Adrenal gland (tissue), 12 donors: ENCODE data around the gene MPL. TPM values are rescaled to one million over a fixed set of nuclear protein-coding genes. Genes with fewer than 3 reads are reported as not detected.

Experiments used
- DNase-seq, 7 donors: peaks; one replicate each; pipeline ENCODE4 v3.0.0-alpha.2; 2019 to 2020
- H3K27ac ChIP-seq, 5 donors: fragments of 200-600 bp; sonication (generic) in 4 of 5; 1 replicate in 3 of 5; 2 replicates in 2 of 5; pipeline versions ENCODE4 v1.5.1 to v1.8.0; 2016 to 2020; ENCODE audit warnings: mild to moderate bottlenecking in 1 of 5
- H3K27me3 ChIP-seq: fragments of 200-600 bp; 2 replicates; pipeline ENCODE4 v1.8.0; 2021
- H3K36me3 ChIP-seq, 2 donors: fragments of 200-600 bp; replicated peaks in 1 of 2; 1 replicate in 1 of 2; 2 replicates in 1 of 2; pipeline versions ENCODE4 v1.5.1 to v1.8.0; 2018 to 2022
- H3K4me1 ChIP-seq, 2 donors: fragments of 200-600 bp; replicated peaks in 1 of 2; 1 replicate in 1 of 2; 2 replicates in 1 of 2; pipeline versions ENCODE4 v1.5.1 to v1.8.0; 2018 to 2021
- H3K4me3 ChIP-seq, 4 donors: fragments of 200-600 bp; sonication (generic) in 3 of 4; one replicate each; pipeline ENCODE4 v1.5.1; 2016 to 2018
- H3K9me3 ChIP-seq, 3 donors: fragments of 200-600 bp; sonication (generic) in 1 of 3; replicated peaks in 1 of 3; 1 replicate in 2 of 3; 2 replicates in 1 of 3; pipeline versions ENCODE4 v1.5.1 to v1.8.0; 2016 to 2021
- CTCF ChIP-seq, 6 experiments: fragments of 450-650 bp in 4 of 6; fragments of 200-600 bp in 2 of 6; sonication (generic) in 1 of 6; IDR thresholded peaks; 1 replicate in 5 of 6; 2 replicates in 1 of 6; pipeline versions ENCODE4 v1.5.1 to v1.8.0; 2016 to 2021; ENCODE audit warnings: antibody characterized with exemption in 6 of 6, mild to moderate bottlenecking in 2 of 6, moderate library complexity in 1 of 6
- POLR2A ChIP-seq, 2 donors: fragments of 450-650 bp; IDR thresholded peaks; one replicate each; pipeline ENCODE4 v1.6.1; 2017; ENCODE audit warnings: antibody characterized with exemption in 2 of 2, mild to moderate bottlenecking in 2 of 2, moderate library complexity in 1 of 2
- WGBS, 4 donors: extraction: QIAGEN DNeasy Blood & Tissue Kit in 2 of 4; methylation state at CpG; one replicate each; pipeline versions ENCODE4 v1.1.5 to v1.1.7; 2013 to 2017; 5-methylcytosine and 5-hydroxymethylcytosine counted together
- intact Hi-C, 2 donors: fragments of 100-400 bp; cut with DNase I; formaldehyde crosslinking; loops; one replicate each; pipeline versions ENCODE4 v1.14.1 to v1.15.0; 2022 to 2023
- polyA plus RNA-seq, 3 donors: library from polyadenylated mRNA; stranded (reverse); fragments of 200-250 nt in 2 of 3; fragments of 350-450 nt in 1 of 3; fragmentation: Illumina TruSeq in 1 of 3; extraction: RNeasy Lipid Tissue Mini Kit (QIAGEN cat#74804) in 1 of 3; gene quantifications; one replicate each; pipeline ENCODE4 v1.2.3, GENCODE V29; 2013 to 2014
- total RNA-seq, 9 donors: library from RNA; depleted of rRNA in 4 of 9; stranded (reverse); fragments of >200 nt in 4 of 9; fragments of 120-200 nt in 1 of 9; fragmentation: NEBNext Ultra II Directional in 1 of 9; extraction: Animal tissue kit (Norgen Biotek cat#: 25700) in 1 of 9; gene quantifications; one replicate each; pipeline versions ENCODE4 v1.1.0 to v1.2.4, GENCODE V29; 2013 to 2023
- donor health status: healthy with polysubstance abuse.
- donor health status: Bipolar disorder and iron deficiency.
- donor health status: DM: yes; HTN: yes; CAD: no.
- donor health status: DM: no; HTN: no; CAD: no.
- donor health status: DM: no; HTN: no; CAD: no.
- donor health status: DM: yes; HTN: yes; CAD: no.

The MPL gene
- total and polyA plus RNA-seq, 12 donors: 0.11 to 0.61 (median 0.31) TPM; not detected in 6

GRCh38 chr1:43307458-43308158 lies 30.0 kb upstream of the MPL start:
- intact Hi-C loops: no loop called here
- DNase-seq: peak in 1 of 7 donors; percentile 12

GRCh38 chr1:43308635-43309404 lies 28.8 kb upstream of the MPL start:
- TF ChIP-seq POLR2A (IDR thresholded peaks at IDR 0.05): no peak
- no peak for TF ChIP-seq CTCF (IDR thresholded peaks at IDR 0.05)
- intact Hi-C loops: no loop called here
- no peak overlapping the region for H3K27ac ChIP-seq
- no peak overlapping the region for H3K4me3 ChIP-seq
- H3K27me3 ChIP-seq: no peaks in the 10 kb centered on the region
- no peaks in the 10 kb centered on the region for H3K9me3 ChIP-seq
- H3K4me1 ChIP-seq: no peaks in the 10 kb centered on the region
- 94 to 95% (median 95%) methylated on average over 13 to 20 of the region's 20 CpGs for WGBS, 4 donors
- no peaks in the 10 kb centered on the region for H3K36me3 ChIP-seq
- DNase-seq: peak in 1 of 7 donors; percentile 7

More at GRCh38 chr1:43307458-43308158, 30.0 kb upstream of the MPL start:
- Histone ChIP-seq H3K36me3 (no peaks in the 10 kb centered on the region), H3K4me1 (no peaks in the 10 kb centered on the region), H3K4me3 (no peak overlapping the region), H3K9me3 (no peaks in the 10 kb centered on the region), H3K27me3 (no peaks in the 10 kb centered on the region), H3K27ac (no peak overlapping the region)
- TF ChIP-seq CTCF (IDR thresholded peaks at IDR 0.05): no peak
- no peak for TF ChIP-seq POLR2A (IDR thresholded peaks at IDR 0.05)
- 86 to 94% (median 91%) methylated on average over 5 to 9 of the region's 9 CpGs for WGBS, 4 donors

GRCh38 chr1:43309405-43310025 lies 28.1 kb upstream of the MPL start:
- Histone ChIP-seq H3K9me3 (no peaks in the 10 kb centered on the region), H3K4me3 (no peak overlapping the region), H3K36me3 (no peaks in the 10 kb centered on the region), H3K27me3 (no peaks in the 10 kb centered on the region), H3K4me1 (no peaks in the 10 kb centered on the region), H3K27ac (no peak overlapping the region)
- 81 to 93% (median 84%) methylated on average over 5 to 13 of the region's 13 CpGs for WGBS, 4 donors
- no peak for TF ChIP-seq POLR2A (IDR thresholded peaks at IDR 0.05)
- TF ChIP-seq CTCF (IDR thresholded peaks at IDR 0.05): no peak
- peak in 1 of 7 donors; percentile 12 for DNase-seq
- intact Hi-C loops: no loop called here

GRCh38 chr1:43311521-43311920 lies 26.1 kb upstream of the MPL start:
- 94 to 97% (median 96%) methylated on average over 6 to 9 of the region's 9 CpGs for WGBS, 4 donors
- H3K27me3 ChIP-seq: no peaks in the 10 kb centered on the region
- H3K9me3 ChIP-seq: no peaks in the 10 kb centered on the region
- intact Hi-C loops: no loop called here
- H3K36me3 ChIP-seq: no peaks in the 10 kb centered on the region
- TF ChIP-seq POLR2A (IDR thresholded peaks at IDR 0.05) (no peak), CTCF (IDR thresholded peaks at IDR 0.05) (no peak)
- no peak overlapping the region for H3K4me3 ChIP-seq
- peak in 1 of 7 donors; percentile 3 for DNase-seq
- no peaks in the 10 kb centered on the region for H3K4me1 ChIP-seq
- H3K27ac ChIP-seq: no peak overlapping the region
